A549 (cell line): ENCODE measurements around the gene CSTPP1.

Source experiments
- BHLHE40 ChIP-seq: IDR thresholded peaks from 2 replicates; pipeline ENCODE4 v1.6.1; 2012; ENCODE audit warnings: low read depth, low read length, inconsistent platforms
- CHD4 ChIP-seq: fragments of 200-600 bp; sonication (generic); IDR thresholded peaks from 2 replicates; pipeline ENCODE4 v1.6.1; 2016; ENCODE audit warnings: antibody characterized with exemption, mild to moderate bottlenecking, borderline replicate concordance
- CTCF ChIP-seq: fragments of >200 bp; sonication (Bioruptor Twin); formaldehyde crosslinking; IDR thresholded peaks from 3 replicates; pipeline ENCODE4 v1.5.1; 2016
- FOSL2 ChIP-seq, 2 experiments: fragments of 450-650 bp in 1 of 2; fragments of >200 bp in 1 of 2; sonication (Bioruptor Twin) in 1 of 2; formaldehyde crosslinking; IDR thresholded peaks; 2 replicates each; pipeline versions ENCODE4 v1.5.0 to v1.6.1; 2016 to 2020; ENCODE audit warnings: mild to moderate bottlenecking in 1 of 2, moderate library complexity in 1 of 2
- JUN ChIP-seq, 2 experiments: fragments of >200 bp; sonication (Bioruptor Twin); formaldehyde crosslinking; IDR thresholded peaks; 2 replicates in 1 of 2; 3 replicates in 1 of 2; pipeline ENCODE4 v1.6.1; 2016 to 2017
- JUNB ChIP-seq: fragments of >200 bp; sonication (Bioruptor Twin); formaldehyde crosslinking; IDR thresholded peaks from 2 replicates; pipeline ENCODE4 v1.6.1; 2016
- KDM1A ChIP-seq: fragments of 200-600 bp; sonication (generic); IDR thresholded peaks from 2 replicates; pipeline ENCODE4 v1.6.1; 2016; ENCODE audit warnings: low read depth, mild to moderate bottlenecking
- POLR2A ChIP-seq: IDR thresholded peaks from 2 replicates; pipeline ENCODE4 v1.6.1; 2012; ENCODE audit warnings: mild to moderate bottlenecking, low read length
- REST ChIP-seq: fragments of 200-600 bp; sonication (generic); IDR thresholded peaks from 2 replicates; pipeline ENCODE4 v1.6.1; 2016; ENCODE audit warnings: antibody characterized with exemption, mild to moderate bottlenecking, moderate library complexity
- RFX5 ChIP-seq: fragments of 450-650 bp; IDR thresholded peaks from 2 replicates; pipeline ENCODE4 v1.7.1; 2014; ENCODE audit warnings: antibody characterized with exemption, mild to moderate bottlenecking, moderate library complexity
- SREBF2 ChIP-seq: fragments of 450-650 bp; IDR thresholded peaks from 2 replicates; pipeline ENCODE4 v1.6.1; 2014; ENCODE audit warnings: mild to moderate bottlenecking, moderate library complexity
- TF ChIP-seq, protein P1 (sequence below): fragments of 450-650 bp; IDR thresholded peaks from 2 replicates; pipeline ENCODE4 v1.6.1; 2014; ENCODE audit warnings: antibody characterized with exemption

DNA sequence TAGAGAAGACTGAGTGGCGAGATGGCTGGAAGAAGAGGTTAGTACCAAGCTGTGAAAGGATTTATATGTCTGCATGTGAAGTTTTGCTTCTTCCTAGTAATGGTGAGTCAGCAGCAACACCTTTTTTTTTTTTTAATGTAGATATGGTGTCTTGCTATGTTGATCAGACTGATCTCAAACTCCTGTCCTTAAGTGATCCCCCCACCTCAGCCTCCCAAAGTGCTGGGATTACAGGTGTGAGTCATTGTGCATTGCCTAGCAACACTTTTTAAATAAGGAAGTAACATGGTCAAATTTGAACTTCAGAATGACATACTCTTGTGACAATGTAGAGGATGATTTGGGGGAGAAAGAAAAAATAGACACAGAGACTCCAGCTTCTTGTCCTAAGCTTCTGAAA, 6.5 kb upstream of the CSTPP1 start:
- TF ChIP-seq, protein P1, sequence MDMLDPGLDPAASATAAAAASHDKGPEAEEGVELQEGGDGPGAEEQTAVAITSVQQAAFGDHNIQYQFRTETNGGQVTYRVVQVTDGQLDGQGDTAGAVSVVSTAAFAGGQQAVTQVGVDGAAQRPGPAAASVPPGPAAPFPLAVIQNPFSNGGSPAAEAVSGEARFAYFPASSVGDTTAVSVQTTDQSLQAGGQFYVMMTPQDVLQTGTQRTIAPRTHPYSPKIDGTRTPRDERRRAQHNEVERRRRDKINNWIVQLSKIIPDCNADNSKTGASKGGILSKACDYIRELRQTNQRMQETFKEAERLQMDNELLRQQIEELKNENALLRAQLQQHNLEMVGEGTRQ = no peak
- no peak for TF ChIP-seq JUN (IDR thresholded peaks at IDR 0.05)
- TF ChIP-seq SREBF2 = no peak
- no peak for TF ChIP-seq POLR2A
- no peak for TF ChIP-seq CHD4
- no peak for TF ChIP-seq CTCF
- peak; percentile 27; the same call in 1 of the 2 replicates for TF ChIP-seq FOSL2 (IDR thresholded peaks at IDR 0.05)
- peak; percentile 84 for TF ChIP-seq FOSL2 (CRISPR knock-in tag; IDR thresholded peaks at IDR 0.05)
- no peak for TF ChIP-seq RFX5
- no peak for TF ChIP-seq JUNB
- TF ChIP-seq BHLHE40 = no peak
- no peak for TF ChIP-seq KDM1A
- TF ChIP-seq REST = no peak
